ENCODE results near the gene SBK3.

- no peak for TF ChIP-seq CTCF (IDR thresholded peaks at IDR 0.05)
- TF ChIP-seq POLR2A (IDR thresholded peaks at IDR 0.05), result no peak
Observed at GRCh38 chr19:55545443-55545842, at the start of gene SBK3.

Data from testis (tissue), 2 donors.